Measurements from ENCODE around the gene CST2.

- no peak for TF ChIP-seq HNF4A (conservative IDR thresholded peaks at IDR 0.05)
- no peak for TF ChIP-seq CTCF (IDR thresholded peaks at IDR 0.05; ENCODE audit: low read depth, low read length, missing input control)
- no peak for TF ChIP-seq ATF3 (IDR thresholded peaks at IDR 0.05)
- no peak for TF ChIP-seq RXRA (IDR thresholded peaks at IDR 0.05)
- TF ChIP-seq REST (IDR thresholded peaks at IDR 0.05) = no peak
- no peak for TF ChIP-seq JUND (IDR thresholded peaks at IDR 0.05)
- TF ChIP-seq EGR1 (IDR thresholded peaks at IDR 0.05; ENCODE audit: low read depth in 2 of 2) = no peak
- no peak for TF ChIP-seq MAX (IDR thresholded peaks at IDR 0.05)
- no peak for TF ChIP-seq RAD21 (IDR thresholded peaks at IDR 0.05)
- TF ChIP-seq GABPA (IDR thresholded peaks at IDR 0.05 in 1 of 2, conservative IDR thresholded peaks at IDR 0.05 in 1 of 2) = no peak
- TF ChIP-seq SP1 (IDR thresholded peaks at IDR 0.05) = no peak
- TF ChIP-seq NR2F2 (IDR thresholded peaks at IDR 0.05) = no peak
- no peak for TF ChIP-seq HNF4G (IDR thresholded peaks at IDR 0.05)
- no peak for TF ChIP-seq YY1 (IDR thresholded peaks at IDR 0.05)
These were observed 45.5 kb upstream of the CST2 start for GRCh38 chr20:23872065-23872464.
